ENCODE data around the gene DDX28.
"Not testable (repeated sequence)": the region's sequence is repeated elsewhere in the genome, so short reads cannot be mapped to it uniquely, and the experiment has no call there.

The DDX28 gene

DNA sequence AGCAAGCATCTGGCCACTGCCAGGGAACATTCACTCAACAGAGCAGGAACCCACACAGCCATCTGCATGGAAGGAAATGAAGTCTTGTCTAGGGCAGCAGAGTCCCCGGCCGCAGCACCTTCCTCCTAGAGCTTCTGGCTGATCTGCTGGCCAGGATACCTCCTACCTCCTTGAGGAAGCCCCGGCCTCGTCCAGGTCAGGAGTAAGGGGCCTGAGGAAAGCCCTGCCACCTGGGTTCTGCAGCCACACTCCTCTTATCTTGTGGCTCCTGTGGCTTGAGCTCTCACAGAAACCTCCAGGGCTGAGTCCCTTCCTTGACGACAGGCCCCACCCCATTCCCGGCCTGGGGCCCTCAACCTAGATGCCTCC is 29.0 kb downstream of the DDX28 start:
- DNase-seq (ENCODE audit: low spot score) = not testable (repeated sequence)

DNA sequence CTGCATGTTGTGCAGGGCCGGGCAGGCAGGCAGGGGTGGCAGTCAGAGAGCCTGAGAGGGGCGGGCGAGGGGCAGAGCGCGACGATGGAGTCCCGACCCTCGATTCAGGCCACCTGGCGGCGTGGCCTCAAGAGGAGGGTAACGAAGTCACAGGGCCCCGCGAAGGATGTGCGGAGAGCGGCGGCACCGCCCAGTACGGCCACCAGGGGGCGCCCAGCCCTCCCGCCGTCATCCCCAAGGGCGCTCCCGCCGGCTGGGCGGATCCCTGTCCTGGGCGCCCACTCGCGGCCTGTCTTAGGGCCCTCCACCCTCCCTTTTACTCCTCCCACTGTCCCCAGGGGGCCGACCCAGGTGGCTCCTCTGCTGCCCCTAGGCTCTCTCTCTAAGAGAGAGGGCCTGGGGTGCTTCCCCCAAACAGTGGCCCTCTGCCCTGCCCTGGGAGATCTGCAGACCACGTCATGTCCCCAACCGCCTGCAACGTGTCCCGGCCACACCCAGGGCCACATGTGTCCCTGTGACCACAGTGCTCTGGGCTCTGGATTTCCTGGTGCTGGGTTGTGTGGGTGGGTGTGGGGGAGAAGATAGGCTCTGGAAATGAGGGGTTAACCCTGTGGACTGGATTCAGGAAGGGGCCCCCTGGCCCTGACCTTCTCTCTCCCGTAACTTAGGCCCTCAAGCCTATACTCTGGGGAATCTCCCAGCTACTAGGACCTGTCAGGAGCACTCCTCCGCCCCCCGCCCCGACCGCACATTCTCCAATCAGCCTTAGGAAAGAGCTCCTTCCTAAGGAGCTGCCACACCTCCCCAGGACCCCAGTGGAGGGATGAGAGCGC is 29.6 kb downstream of the DDX28 start:
- peak; percentile 89 for DNase-seq (ENCODE audit: low spot score)

DNA sequence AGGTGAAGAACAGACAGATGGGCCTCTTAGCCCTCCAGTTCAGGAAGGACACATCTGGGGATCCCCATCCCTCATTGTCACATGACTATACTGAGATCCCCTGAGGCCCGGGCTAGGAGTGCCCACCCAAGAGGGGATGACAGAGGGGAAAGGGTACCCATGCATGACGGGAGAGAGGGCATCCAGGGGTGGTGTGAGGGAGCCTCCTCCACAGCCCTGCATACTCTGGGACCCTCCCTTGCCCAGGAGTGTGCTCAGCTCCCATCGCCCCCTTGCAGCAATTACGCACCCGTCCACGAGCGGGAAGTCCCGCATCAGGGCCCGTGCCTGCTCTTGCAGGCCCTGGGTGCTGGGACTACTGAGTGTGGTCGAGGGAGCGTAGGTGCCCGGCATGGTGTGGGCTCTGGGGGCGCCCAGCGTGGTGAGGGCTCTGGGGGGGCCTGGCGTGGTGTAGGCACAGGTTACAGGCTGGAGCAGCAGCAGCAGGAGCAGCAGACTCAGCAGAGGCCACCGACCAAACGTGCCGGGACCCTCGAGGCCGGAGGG is 30.3 kb downstream of the DDX28 start:
- no peak for DNase-seq (ENCODE audit: low spot score)

DNA sequence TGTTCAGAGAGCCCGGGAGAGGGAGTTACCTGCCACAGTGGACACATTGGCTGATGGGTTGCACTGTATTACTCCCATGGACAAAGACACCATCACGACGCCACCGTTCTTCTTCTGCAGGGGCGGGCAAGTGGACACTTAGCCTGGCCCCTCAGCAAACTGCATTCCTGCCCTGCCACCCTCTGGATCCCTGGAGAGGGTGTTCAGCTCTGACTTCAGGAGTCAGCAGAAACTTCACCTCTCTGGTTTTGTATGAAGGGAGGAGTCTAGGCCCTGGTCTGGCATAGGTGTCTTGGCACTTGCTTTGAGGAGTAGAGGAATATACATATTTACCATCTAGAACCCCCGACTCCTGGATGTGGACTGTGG is 33.0 kb downstream of the DDX28 start:
- DNase-seq (ENCODE audit: low spot score) = no peak

GRCh38 chr16:67989322-67990017 is 33.6 kb downstream of the DDX28 start:
- no peak for DNase-seq (ENCODE audit: low spot score)

GRCh38 chr16:67988675-67989074 is 34.4 kb downstream of the DDX28 start:
- no peak for DNase-seq (ENCODE audit: low spot score)

- no peak for DNase-seq (ENCODE audit: low spot score)
These were observed 35.4 kb downstream of the DDX28 start for GRCh38 chr16:67987460-67988160.

- no peak for DNase-seq (ENCODE audit: low spot score)
These were observed 36.1 kb downstream of the DDX28 start for GRCh38 chr16:67986949-67987348.

DNA sequence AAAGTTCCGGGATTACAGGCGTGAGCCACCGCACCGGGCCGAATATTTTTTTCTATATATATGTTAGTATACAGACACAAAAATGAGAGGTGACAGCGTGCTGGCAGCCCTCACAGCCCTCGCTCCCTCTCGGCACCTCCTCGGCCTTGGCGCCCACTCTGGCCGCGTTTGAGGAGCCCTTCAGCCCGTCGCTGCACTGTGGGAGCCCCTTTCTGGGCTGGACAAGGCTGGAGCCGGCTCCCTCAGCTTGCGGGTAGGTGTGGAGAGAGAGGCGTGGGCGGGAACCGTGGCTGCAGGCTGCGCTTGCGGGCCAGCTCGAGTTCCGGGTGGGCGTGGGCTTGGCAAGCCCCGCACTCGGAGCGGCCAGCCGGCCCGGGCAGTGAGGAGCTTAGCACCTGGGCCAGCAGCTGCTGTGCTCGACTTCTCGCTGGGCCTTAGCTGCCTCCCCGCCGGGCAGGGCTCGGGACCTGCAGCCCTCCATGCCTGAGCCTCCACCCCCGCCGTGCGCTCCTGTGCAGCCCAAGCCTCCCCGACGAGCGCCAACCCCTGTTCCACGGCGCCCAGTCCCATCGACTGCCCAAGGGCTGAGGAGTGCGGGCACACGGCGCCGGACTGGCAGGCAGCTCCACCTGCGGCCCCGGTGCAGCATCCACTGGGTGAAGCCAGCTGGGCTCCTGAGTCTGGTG is 40.9 kb downstream of the DDX28 start:
- no peak for DNase-seq (ENCODE audit: low spot score)

- DNase-seq (ENCODE audit: low spot score) = no peak
These were observed 42.9 kb downstream of the DDX28 start, which contains the start of gene DPEP3 for GRCh38 chr16:67979955-67980678. Gene DPEP3 (minus strand): TSS chr16:67980499. CDS start chr16:67980380, 119 bp downstream.

- no peak for DNase-seq (ENCODE audit: low spot score)
These were observed 45.4 kb downstream of the DDX28 start for GRCh38 chr16:67977469-67978227.

GRCh38 chr16:67977005-67977404 is 46.0 kb downstream of the DDX28 start:
- no peak for DNase-seq (ENCODE audit: low spot score)

- DNase-seq (ENCODE audit: low spot score) = no peak
These were observed 46.8 kb downstream of the DDX28 start for GRCh38 chr16:67976205-67976604.

- no peak for DNase-seq (ENCODE audit: low spot score)
These were observed 47.5 kb downstream of the DDX28 start for GRCh38 chr16:67975321-67976105.

GRCh38 chr16:67972285-67972684 is 50.7 kb downstream of the DDX28 start:
- not testable (repeated sequence) for DNase-seq (ENCODE audit: low spot score)

GRCh38 chr16:67971111-67971510 is 51.9 kb downstream of the DDX28 start:
- no peak for DNase-seq (ENCODE audit: low spot score)
